ENCODE results near the gene CES3. TPM values are rescaled to one million over a fixed set of nuclear protein-coding genes. Genes with fewer than 3 reads are reported as not detected.

Gene CES3
- total and polyA plus RNA-seq, 9 donors = 0.45 to 2.3 (median 1.3) TPM

- 85 to 86% (median 86%) methylated on average over 42 of the region's 42 CpGs for WGBS, 3 donors
- intact Hi-C loops (cut with DNase I) = no loop called here
- no peak overlapping the region for H3K27ac ChIP-seq
- no peak for DNase-seq
- H3K9me3 ChIP-seq = no peaks in the 10 kb centered on the region
- no peak overlapping the region for H3K4me3 ChIP-seq
- H3K36me3 ChIP-seq = no peaks in the 10 kb centered on the region
- TF ChIP-seq EP300 (IDR thresholded peaks at IDR 0.05) = no peak
- TF ChIP-seq POLR2A (IDR thresholded peaks at IDR 0.05) = no peak
- TF ChIP-seq CTCF (IDR thresholded peaks at IDR 0.05) = no peak
- H3K27me3 ChIP-seq = no peaks in the 10 kb centered on the region
- H3K4me1 ChIP-seq (ENCODE audit: insufficient read depth) = peaks cover 10% of the 10 kb centered on the region
Observed at GRCh38 chr16:66921729-66922450, 39.2 kb upstream of the CES3 start.

GRCh38 chr16:66923247-66923731, 37.8 kb upstream of the CES3 start:
- no peak overlapping the region for H3K4me3 ChIP-seq
- no peaks in the 10 kb centered on the region for H3K27me3 ChIP-seq
- H3K9me3 ChIP-seq = no peaks in the 10 kb centered on the region
- no peaks in the 10 kb centered on the region for H3K36me3 ChIP-seq
- peak; percentile 73 to 84 (median 76) for DNase-seq
- TF ChIP-seq CTCF (IDR thresholded peaks at IDR 0.05) (no peak), POLR2A (IDR thresholded peaks at IDR 0.05) (no peak), EP300 (IDR thresholded peaks at IDR 0.05) (no peak)
- intact Hi-C loops (cut with DNase I) = no loop called here
- H3K4me1 ChIP-seq (ENCODE audit: insufficient read depth) = peaks cover 10% of the 10 kb centered on the region
- 32 to 41% (median 37%) methylated on average over 18 of the region's 18 CpGs for WGBS, 3 donors
- H3K27ac ChIP-seq = peak overlapping the region in 1 of 2 donors; percentile 32

GRCh38 chr16:66923866-66924265, 37.2 kb upstream of the CES3 start:
- intact Hi-C loops (cut with DNase I) = loop anchor here in 1 of 4 donors (2.0 kb wide), 1 partner anchor 21 kb away; no protein-coding TSS in a partner anchor
- H3K27ac ChIP-seq = no peak overlapping the region
- H3K4me3 ChIP-seq = no peak overlapping the region
- H3K4me1 ChIP-seq (ENCODE audit: insufficient read depth) = peaks cover 10% of the 10 kb centered on the region
- DNase-seq = no peak
- H3K27me3 ChIP-seq = no peaks in the 10 kb centered on the region
- 77 to 83% (median 79%) methylated on average over 3 of the region's 3 CpGs for WGBS, 3 donors
- H3K9me3 ChIP-seq = no peaks in the 10 kb centered on the region
- TF ChIP-seq POLR2A (IDR thresholded peaks at IDR 0.05) = no peak
- no peaks in the 10 kb centered on the region for H3K36me3 ChIP-seq

- 6 to 20% (median 6%) methylated on average over 24 to 72 of the region's 72 CpGs for WGBS, 3 donors
- DNase-seq = peak in 4 of 5 donors; percentile 48 to 64 (median 53)
- peak overlapping the region; percentile 52 for H3K4me3 ChIP-seq
- intact Hi-C loops (cut with DNase I) = loop anchor here in 1 of 4 donors (2.0 kb wide), 1 partner anchor 22 kb away; no protein-coding TSS in a partner anchor
- TF ChIP-seq POLR2A (IDR thresholded peaks at IDR 0.05) (no peak), EP300 (IDR thresholded peaks at IDR 0.05) (no peak), CTCF (IDR thresholded peaks at IDR 0.05) (peak in 2 of 3 donors; percentile 35 to 48)
- no peaks in the 10 kb centered on the region for H3K36me3 ChIP-seq
- peaks cover 10% of the 10 kb centered on the region for H3K4me1 ChIP-seq (ENCODE audit: insufficient read depth)
- no peaks in the 10 kb centered on the region for H3K27me3 ChIP-seq
- peak overlapping the region; percentile 63 to 73 for H3K27ac ChIP-seq
- H3K9me3 ChIP-seq = no peaks in the 10 kb centered on the region
Observed at GRCh38 chr16:66924527-66925321, 36.3 kb upstream of the CES3 start.

Data from ovary (tissue), 9 donors.